Right ventricle myocardium superior (tissue), 1 donor: ENCODE measurements around the gene USP3. TPM values are rescaled to one million over a fixed set of nuclear protein-coding genes. Genes with fewer than 3 reads are reported as not detected.

Experiments used
- ATAC-seq: fragments of 200-7000 bp; cut with Tn5 transposase; one replicate; pipeline ENCODE4 v1.9.1; 2020; ENCODE audit warnings: mild to moderate bottlenecking; ENCODE audit not compliant: poor library complexity
- DNase-seq: peaks from one replicate; pipeline ENCODE4 v3.0.0-alpha.2; 2020
- intact Hi-C: fragments of 100-400 bp; cut with DNase I; formaldehyde crosslinking; loops from one replicate; pipeline ENCODE4 v1.11.2; 2022
- total RNA-seq: library from RNA; stranded (reverse); fragmentation: NEBNext Ultra II Directional; extraction: Animal tissue kit (Norgen Biotek cat#: 25700); gene quantifications from one replicate; pipeline ENCODE4 v1.2.1, GENCODE V29; 2021
- donor health status: DM: no; HTN: yes; CAD: no; lungs with severe emphysema.

USP3 gene
- total RNA-seq, 1 donor from 2014 or later: 15.9 TPM

GRCh38 chr15:63597821-63598220, 93.4 kb downstream of the USP3 start:
- intact Hi-C loops: loop anchor here (5.0 kb wide), 2 partner anchors 96 to 131 kb away; partner anchors contain the start of gene USP3
- DNase-seq (no peak), ATAC-seq (no peak)

- ATAC-seq: no peak
- no peak for DNase-seq
- intact Hi-C loops: loop anchor here (5.0 kb wide), 2 partner anchors 96 to 131 kb away; partner anchors contain the start of gene USP3
These were observed 94.3 kb downstream of the USP3 start for GRCh38 chr15:63598473-63599400.

GRCh38 chr15:63599401-63600000, 95.1 kb downstream of the USP3 start:
- ATAC-seq: peak; percentile 49
- peak; percentile 73 for DNase-seq
- intact Hi-C loops: loop anchor here (5.0 kb wide), 2 partner anchors 97 to 132 kb away; partner anchors contain the start of gene USP3

- intact Hi-C loops: no loop called here
- ATAC-seq (peak; percentile 12), DNase-seq (peak; percentile 50)
These were observed 95.7 kb downstream of the USP3 start for GRCh38 chr15:63600001-63600615.

GRCh38 chr15:63600616-63601025, 96.2 kb downstream of the USP3 start:
- intact Hi-C loops: no loop called here
- ATAC-seq (peak; percentile 75), DNase-seq (peak; percentile 94)

GRCh38 chr15:63601026-63601703, 96.8 kb downstream of the USP3 start:
- intact Hi-C loops: no loop called here
- peak; percentile 55 for DNase-seq

GRCh38 chr15:63601704-63602185, 97.4 kb downstream of the USP3 start:
- no peak for ATAC-seq
- intact Hi-C loops: no loop called here
- no peak for DNase-seq

More at GRCh38 chr15:63601026-63601703, 96.8 kb downstream of the USP3 start:
- ATAC-seq: peak; percentile 7

GRCh38 chr15:63602595-63602994, 98.2 kb downstream of the USP3 start:
- no peak for ATAC-seq
- no peak for DNase-seq
- intact Hi-C loops: no loop called here

- intact Hi-C loops: no loop called here
- no peak for ATAC-seq
- no peak for DNase-seq
These were observed 99.1 kb downstream of the USP3 start for GRCh38 chr15:63603516-63603915.

- ATAC-seq (no peak), DNase-seq (no peak)
These were observed 99.9 kb downstream of the USP3 start for GRCh38 chr15:63604281-63604680.

GRCh38 chr15:63605036-63605435, 100.6 kb downstream of the USP3 start:
- intact Hi-C loops: no loop called here
- no peak for DNase-seq

More at GRCh38 chr15:63604281-63604680, 99.9 kb downstream of the USP3 start:
- intact Hi-C loops: no loop called here

GRCh38 chr15:63605816-63606215, 101.4 kb downstream of the USP3 start:
- intact Hi-C loops: no loop called here
- DNase-seq: no peak
- ATAC-seq: no peak

More at GRCh38 chr15:63605036-63605435, 100.6 kb downstream of the USP3 start:
- ATAC-seq: no peak

- intact Hi-C loops: no loop called here
- DNase-seq (no peak), ATAC-seq (no peak)
These were observed 101.9 kb downstream of the USP3 start for GRCh38 chr15:63606308-63606707.

GRCh38 chr15:63608989-63609388, 104.6 kb downstream of the USP3 start:
- no peak for DNase-seq
- intact Hi-C loops: no loop called here
- no peak for ATAC-seq

- no peak for DNase-seq
- no peak for ATAC-seq
- intact Hi-C loops: no loop called here
These were observed 105.1 kb downstream of the USP3 start for GRCh38 chr15:63609448-63609847.

- ATAC-seq: peak; percentile 77
- intact Hi-C loops: no loop called here
- DNase-seq: peak; percentile 65
These were observed 105.9 kb downstream of the USP3 start for GRCh38 chr15:63610209-63610841.

GRCh38 chr15:63611177-63611576, 106.8 kb downstream of the USP3 start:
- intact Hi-C loops: no loop called here
- ATAC-seq (no peak), DNase-seq (no peak)

- intact Hi-C loops: no loop called here
- no peak for DNase-seq
- ATAC-seq: no peak
These were observed 107.9 kb downstream of the USP3 start for GRCh38 chr15:63612300-63612699.
